GDM1 (cell line): ENCODE data around the gene TNFRSF19.
A peak's percentile ranks its signal among the peaks of the same experiment; 100 is the strongest.
"Not testable (repeated sequence)": the region's sequence is repeated elsewhere in the genome, so short reads cannot be mapped to it uniquely, and the experiment has no call there.

ENCODE experiments used
- DNase-seq: peaks from one replicate; lab custom pipeline; 2025; lab: John Stamatoyannopoulos, UW

TNFRSF19 gene

GRCh38 chr13:23567906-23568460 is 2.2 kb upstream of the TNFRSF19 start:
- no peak for DNase-seq

- DNase-seq = no peak
Measured at GRCh38 chr13:23570921-23571315, 706 bp downstream of the TNFRSF19 start.

GRCh38 chr13:23571431-23571830 is 1.2 kb downstream of the TNFRSF19 start:
- DNase-seq = no peak

GRCh38 chr13:23572836-23573235 is 2.6 kb downstream of the TNFRSF19 start:
- no peak for DNase-seq

GRCh38 chr13:23574421-23575145 is 4.4 kb downstream of the TNFRSF19 start:
- no peak for DNase-seq

GRCh38 chr13:23575632-23576031 is 5.4 kb downstream of the TNFRSF19 start:
- no peak for DNase-seq

GRCh38 chr13:23578411-23579071 is 8.3 kb downstream of the TNFRSF19 start:
- DNase-seq = peak; percentile 15

- peak; percentile 71 for DNase-seq
Measured at GRCh38 chr13:23579072-23579895, 9.1 kb downstream of the TNFRSF19 start.

GRCh38 chr13:23579896-23580683 is 9.9 kb downstream of the TNFRSF19 start:
- no peak for DNase-seq

- DNase-seq = no peak
Measured at GRCh38 chr13:23580684-23581060, 10.5 kb downstream of the TNFRSF19 start.

- DNase-seq = no peak
Measured at GRCh38 chr13:23583491-23583890, 13.3 kb downstream of the TNFRSF19 start.

- no peak for DNase-seq
Measured at GRCh38 chr13:23584275-23584674, 14.1 kb downstream of the TNFRSF19 start.

- DNase-seq = no peak
Measured at GRCh38 chr13:23586336-23586735, 16.1 kb downstream of the TNFRSF19 start.

GRCh38 chr13:23588666-23589065 is 18.5 kb downstream of the TNFRSF19 start:
- DNase-seq = no peak

- DNase-seq = no peak
Measured at GRCh38 chr13:23592596-23592995, 22.4 kb downstream of the TNFRSF19 start.

GRCh38 chr13:23593148-23593547 is 22.9 kb downstream of the TNFRSF19 start:
- DNase-seq = no peak

GRCh38 chr13:23594290-23594689 is 24.1 kb downstream of the TNFRSF19 start:
- DNase-seq = not testable (repeated sequence)

GRCh38 chr13:23598369-23598768 is 28.2 kb downstream of the TNFRSF19 start:
- DNase-seq = no peak

GRCh38 chr13:23599083-23599925 is 29.1 kb downstream of the TNFRSF19 start:
- DNase-seq = no peak

GRCh38 chr13:23600100-23600499 is 29.9 kb downstream of the TNFRSF19 start:
- DNase-seq = no peak

- no peak for DNase-seq
Measured at GRCh38 chr13:23600534-23600933, 30.3 kb downstream of the TNFRSF19 start.
